Glomerular visceral epithelial cell (primary cell): ENCODE results near the gene FLT3LG.
"Not testable (repeated sequence)": the region's sequence is repeated elsewhere in the genome, so short reads cannot be mapped to it uniquely, and the experiment has no call there.

Experiments
- DNase-seq: peaks from one replicate; pipeline ENCODE4 v3.0.0-alpha.2; 2016; ENCODE audit errors: extremely low spot score

Gene FLT3LG

DNA sequence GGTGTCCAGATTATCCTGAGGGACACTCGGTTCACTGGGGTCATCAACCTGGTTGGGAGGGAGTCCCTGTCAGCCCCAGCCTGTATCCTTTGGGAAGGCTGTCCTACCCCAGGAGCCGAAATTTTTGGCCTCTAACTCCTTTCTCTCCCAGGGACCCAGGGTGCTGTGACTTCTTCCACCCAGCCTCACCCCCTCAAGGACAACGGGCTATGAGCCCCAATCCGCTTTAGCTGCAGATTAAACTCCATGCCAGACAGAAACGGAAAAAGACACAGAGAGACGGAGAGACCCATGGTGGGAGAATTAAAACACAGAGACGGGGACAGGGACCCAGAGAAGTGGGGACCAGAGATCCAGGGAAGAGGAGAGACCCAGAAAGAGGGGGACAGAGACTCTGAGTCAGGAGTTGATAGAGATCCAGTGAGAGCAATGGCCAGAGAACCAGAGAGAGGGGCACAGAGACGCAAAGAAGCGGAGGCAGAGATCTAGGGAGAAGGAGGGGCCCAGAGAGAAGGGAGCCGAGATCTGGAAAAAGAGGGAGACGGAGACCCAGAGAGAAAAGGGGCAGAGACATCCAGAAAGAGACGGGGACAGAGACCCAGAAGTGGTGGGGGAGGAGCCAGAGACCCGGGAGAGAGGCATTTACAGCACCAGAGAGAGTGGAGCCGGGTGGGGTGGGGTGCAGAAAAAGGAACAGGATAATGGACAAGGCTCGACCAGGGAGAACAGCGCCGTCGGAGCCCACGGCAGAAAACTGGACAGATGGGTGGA is 33.4 kb upstream of the FLT3LG start:
- no peak for DNase-seq

DNA sequence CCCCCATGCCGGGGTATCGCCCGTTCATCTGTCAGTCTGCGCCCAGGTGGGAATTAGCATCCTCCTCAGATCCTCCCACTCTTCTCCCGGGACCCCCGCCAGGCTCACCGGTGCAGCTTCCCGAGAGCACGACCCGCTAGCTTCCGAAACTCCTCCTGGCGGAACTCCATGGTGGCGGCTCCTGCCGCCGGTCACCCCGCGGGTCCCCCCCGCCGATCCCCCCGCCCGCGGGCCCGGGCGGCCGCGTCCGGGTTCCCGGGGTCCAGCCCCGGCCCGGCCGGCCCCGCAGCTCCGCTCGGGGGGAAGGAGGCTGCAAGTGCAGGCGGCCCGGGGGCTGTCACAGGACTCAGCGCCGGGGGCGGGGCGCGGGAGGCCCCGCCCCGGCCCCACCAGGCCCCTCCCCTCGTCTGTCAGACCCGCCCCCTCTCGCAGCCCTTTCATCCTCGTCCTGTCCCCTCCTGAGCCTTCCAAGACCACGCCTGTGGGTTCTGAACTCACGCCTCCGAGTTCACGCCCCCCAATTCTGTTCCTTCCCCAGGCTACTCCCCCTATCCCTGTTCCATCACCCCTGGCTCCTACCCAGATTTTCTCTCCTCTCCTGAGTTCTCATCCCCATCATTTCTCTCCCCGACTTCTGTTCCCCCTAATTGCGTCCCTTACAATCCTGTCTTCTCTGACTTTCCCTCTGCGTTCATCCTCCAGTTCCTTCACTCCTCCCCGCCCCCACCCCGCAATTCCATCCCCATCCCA is 32.6 kb upstream of the FLT3LG start, which contains the start of gene SLC17A7:
TSS of gene SLC17A7 (minus strand) at position 318 of the 750 bp plus-strand sequence. CDS start at position 170, 148 bp downstream.
- peak; percentile 12 for DNase-seq

DNA sequence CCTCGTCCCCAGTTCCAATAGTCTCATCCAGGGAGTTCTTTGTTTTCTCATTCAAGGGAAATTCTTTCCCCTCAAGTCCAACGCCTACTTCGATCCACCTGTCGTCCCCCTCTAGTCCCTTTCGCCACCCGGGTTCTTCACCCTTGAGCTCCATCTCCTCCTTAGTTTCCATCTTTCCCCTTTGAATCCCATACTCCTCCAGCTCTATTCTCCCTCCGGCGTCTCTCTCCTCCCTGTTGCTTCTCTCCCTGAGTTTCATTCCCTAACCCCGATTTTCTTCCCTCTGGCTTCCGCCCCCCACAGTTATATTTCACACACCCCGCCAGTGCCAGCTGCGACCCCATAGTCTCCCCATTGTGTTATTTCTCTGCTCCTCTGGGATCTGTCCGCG is 32.1 kb upstream of the FLT3LG start:
- DNase-seq, result no peak

DNA sequence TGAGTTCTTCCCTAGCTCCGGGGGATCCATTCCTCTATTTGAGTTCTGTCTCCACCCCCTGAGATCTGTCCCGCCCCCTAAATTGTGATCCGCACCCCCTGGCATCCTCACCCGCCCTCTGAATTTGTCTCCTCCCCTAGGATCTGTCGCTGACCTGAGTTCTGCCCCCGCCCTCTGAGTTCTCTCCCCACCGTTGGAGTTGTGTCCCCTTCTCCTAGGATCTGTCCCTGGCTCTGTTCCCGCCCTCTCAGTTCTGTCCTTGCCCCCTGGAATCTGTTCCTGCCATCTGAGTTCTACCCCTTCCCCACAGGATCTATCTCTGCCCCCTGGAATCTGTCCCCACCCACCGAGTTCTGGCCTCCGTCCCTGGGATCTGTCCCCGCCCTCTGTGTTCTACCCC is 31.7 kb upstream of the FLT3LG start:
- DNase-seq, result peak; percentile 13

DNA sequence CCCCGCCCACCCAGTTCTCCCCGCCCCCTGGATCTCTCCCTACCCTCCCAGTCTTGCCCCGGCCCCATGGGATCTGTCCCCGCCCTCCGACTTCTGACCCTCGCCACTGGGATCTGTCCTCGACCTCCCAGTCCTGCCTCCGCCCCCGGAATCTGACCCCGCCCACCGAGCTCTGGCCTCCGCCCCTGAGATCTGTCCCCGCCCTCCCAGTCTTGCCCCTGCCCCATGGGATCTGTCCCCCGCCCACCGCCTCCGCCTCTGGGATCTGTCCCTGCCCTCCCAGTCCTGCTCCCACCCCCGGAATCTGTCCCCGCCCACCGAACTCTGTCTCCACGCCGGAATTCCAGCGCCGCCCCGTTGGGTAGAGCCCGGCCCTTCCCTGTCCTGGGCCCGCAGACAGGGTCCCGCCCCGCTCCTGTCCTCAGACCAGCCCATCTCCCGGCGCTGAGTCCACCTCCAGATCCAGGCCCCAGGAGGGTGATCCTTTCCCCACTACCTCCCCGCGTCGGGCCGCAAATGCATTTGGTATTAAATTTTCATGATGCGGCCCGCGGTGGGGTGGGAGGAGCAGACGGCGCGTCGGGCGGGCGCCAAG is 31.1 kb upstream of the FLT3LG start:
- DNase-seq, result peak; percentile 88

DNA sequence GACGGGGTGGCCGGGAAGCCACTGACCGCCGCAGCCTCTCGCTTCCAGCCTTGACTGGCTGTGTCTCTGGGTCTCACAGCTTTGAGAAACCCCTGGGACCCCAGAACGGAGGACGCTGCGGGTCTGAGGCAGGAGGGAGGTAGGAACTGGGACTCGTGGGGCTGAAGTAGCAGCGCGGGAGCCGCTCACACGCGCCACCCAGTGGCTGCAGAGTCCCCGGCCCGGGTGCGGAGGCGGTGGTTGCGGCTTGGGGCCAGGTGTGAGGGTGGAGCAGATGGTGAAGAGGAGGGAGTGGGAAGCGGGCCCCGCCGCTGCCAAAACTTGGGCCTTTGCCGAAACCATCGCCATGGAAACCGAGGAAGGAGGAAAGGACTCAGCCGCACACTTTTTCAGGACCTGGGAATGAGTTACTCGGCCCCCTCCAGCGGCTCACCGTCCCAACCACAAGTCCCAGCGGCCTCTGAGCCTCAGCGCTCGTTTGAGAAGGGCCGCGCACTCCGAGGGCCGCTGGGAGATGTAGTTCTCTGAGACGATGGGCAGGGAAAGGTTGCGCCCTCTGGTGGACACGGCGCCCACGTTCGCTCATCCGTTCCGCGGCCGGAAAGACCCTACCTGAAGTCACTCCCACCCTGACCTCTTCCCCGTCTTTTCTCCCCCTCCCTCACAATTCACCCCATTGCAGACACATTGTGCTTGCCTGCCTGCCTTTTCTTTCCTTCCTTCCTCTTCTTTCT is 30.5 kb upstream of the FLT3LG start:
- DNase-seq, result peak; percentile 95

DNA sequence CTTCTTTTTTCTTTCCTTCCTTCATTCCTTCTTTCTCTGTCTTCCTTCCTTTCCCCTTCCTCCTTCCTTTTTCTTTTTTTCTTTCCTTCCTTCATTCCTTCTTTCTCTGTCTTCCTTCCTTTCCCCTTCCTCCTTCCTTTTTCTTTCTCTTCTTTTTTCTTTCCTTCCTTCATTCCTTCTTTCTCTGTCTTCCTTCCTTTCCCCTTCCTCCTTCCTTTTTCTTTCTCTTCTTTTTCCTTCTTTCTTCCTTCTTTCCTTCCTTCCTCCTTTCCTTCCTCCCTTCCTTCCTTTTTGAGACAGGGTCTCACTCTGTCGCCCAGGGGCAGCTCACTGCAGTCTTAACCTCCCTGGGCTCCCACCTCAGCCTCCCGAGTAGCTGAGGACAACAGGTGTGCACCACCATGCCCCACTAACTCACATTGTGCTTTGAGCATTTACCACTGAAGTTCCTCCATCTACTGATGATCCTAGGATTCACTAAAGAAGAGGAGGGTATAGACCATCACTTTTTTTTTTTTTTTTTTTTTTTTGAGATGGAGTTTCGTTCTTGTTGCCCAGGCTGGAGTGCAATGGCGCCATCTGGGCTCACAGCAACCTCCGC is 29.8 kb upstream of the FLT3LG start:
- not testable (repeated sequence) for DNase-seq

DNA sequence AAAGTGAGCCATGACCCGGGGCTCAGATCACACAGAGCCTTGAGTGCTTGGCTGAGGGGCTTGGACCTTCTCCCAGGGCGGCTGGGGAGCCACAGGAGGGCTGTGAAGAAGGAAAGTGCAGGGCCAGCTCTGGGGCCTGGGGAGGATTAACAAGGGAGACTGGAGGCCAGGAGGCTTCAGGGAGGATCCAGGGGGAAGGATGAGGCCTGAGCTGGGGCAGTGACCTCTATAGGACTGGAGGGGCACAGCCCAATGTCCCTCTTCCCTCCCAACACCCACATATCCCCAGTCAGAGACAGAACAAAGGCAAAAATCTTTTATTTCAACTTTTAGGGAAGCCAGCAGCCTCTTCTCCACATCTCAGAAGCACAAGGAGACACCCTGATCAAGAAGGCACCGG is 28.0 kb upstream of the FLT3LG start:
- no peak for DNase-seq

DNA sequence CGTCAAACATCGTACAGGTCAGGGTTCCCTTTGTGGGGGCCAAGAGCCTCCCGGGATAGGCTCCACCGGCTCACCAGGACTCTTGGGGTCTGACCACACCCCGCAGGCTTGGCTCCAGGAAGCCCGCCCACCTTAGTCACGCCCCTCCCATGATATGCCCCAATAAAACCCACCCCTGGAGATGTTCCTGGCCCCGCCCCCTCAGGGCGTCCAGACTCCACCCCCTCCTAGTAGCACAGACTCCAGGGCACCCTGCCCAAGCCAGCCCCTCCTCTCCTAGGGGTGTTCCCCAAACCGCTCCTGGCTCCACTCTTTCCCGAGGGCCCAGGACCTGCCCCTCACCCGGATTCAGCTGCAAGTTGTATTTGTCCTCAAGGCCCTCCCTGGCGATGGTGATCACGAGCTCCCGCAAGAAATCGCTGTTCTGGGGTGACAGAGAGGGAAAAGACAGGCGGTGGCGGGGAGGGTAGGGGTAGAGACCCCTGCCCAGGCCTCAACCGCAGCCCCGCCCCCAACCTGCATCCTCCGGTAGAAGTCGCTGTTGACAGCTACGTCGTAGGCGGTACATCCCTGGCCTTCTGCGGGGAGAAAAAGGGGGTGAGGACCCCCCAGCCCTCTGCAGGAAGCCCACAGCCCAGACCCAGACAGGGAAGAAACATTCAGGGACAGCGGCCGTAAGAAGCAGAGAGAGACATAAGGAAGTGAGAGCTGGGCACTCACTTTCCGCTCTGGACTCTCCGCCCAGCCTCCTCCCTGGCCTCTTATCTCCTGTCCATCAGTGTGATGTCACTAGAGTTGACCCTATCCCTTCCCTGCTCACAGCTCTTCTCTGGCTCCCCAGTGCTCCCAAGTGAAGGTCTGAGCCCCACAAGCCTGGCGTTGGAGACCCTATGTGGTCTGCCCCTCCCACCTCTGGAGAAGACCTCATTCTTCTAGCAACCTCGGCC is 26.3 kb upstream of the FLT3LG start:
- peak; percentile 37 for DNase-seq

DNA sequence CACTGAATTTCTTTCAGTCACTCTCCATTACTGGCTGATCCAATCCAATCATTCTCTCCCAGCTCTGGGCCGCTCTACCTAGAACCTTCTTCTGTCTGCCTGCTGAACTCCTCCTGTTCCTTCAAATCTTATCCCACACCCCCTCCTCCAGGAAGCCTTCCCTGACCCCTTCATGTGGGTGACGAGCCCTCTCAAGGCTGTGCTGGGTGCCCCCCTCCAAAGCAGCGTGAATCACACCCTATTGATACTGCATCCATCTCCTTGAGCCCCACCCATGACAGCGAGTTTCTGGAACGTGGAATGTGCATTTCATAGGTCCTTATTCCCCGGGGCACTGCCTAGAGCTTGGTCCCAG is 25.6 kb upstream of the FLT3LG start:
- DNase-seq, result no peak

DNA sequence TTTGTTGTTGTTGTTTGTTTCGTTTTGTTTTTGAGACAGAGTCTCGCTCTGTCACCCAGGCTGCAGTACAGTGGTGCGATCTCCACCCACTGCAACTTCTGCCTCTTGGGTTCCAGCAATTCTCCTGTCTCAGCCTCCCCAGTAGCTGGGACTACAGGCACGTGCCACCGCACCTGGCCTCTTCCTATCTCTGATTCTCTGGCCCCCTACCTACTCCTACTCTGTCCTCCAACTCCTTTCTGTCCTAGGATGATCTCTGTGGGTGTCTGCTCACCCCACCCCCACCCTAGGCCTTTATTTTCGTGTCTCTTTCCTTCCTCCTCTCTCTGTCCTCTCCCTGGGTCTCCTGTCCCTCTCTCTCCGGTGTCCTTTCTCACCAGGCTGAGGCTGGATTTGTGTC is 23.6 kb upstream of the FLT3LG start:
- DNase-seq, result no peak

DNA sequence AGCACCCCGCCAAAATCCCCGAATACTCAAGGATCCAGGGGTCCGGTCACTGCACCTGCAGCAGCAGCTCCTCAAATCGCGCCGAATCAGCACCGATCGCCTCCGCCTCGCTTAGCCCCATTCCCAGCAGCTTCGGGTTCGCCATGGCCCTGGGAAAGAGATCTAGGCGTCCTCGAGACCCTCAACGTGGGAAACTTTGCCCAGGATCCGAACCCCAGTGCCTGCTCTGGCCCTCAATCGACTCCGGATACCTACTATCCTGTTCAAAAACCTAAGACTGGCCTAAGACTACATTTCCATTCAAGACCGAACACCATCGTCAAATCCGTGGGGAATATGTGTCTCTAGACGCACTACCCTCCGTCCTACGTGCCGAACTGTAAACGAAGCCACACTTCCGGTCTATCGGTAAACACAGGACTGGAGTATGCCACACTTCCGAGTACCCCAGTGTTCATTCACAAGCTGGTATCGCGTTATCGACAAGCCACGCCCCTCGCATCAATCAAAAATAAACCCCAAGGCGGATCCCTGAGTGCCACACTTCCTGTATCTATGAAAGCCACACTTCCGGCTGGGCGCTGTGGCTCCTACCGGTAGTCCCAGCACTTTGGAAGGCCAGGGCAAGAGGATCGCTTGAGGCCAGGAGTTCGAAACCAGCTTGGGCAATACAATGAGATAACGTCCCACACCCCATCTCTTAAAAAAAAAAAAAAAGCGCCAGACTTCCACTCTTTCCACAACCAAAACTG is 22.4 kb upstream of the FLT3LG start, which contains the start of gene PIH1D1:
TSS of gene PIH1D1 (minus strand) at position 385 of the 752 bp plus-strand sequence. CDS start at position 145, 240 bp downstream.
- DNase-seq, result peak; percentile 99

DNA sequence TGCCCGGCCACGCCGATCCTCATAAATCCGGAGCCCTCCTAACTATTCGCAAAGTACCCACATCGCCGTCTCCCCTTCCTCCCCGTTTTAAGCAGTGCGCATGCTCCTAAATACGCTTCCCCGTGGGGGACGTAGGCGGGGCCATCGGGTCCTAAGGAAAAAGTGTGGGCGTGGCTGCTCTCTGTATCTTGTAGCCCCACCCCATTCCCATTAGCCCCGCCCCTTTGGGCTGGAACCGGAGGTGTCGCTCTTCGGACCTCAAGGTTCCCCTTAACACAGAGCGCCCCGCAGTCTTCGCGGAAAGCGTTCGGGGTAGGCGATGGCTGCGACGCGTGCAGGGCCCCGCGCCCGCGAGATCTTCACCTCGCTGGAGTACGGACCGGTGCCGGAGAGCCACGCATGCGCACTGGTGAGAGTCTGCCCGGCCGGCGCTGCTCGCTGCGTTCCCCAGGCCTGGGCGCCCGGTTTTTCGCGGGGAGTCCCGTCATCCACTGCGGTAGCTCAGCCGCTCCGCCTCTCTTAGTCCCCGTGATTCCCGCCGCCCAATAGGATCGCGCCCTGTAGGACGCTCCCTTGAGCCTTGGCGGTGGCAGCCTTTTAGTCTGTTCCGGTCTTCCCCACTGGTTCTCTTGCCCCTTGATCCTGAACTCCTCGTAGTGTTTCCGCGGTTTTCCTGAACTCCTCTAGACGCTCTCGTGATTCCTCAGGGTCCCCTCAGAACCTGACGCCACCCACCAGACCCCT is 20.8 kb upstream of the FLT3LG start, which contains the start of gene ALDH16A1:
TSS of gene ALDH16A1 (plus strand) at position 213 of the 744 bp plus-strand sequence. CDS start at position 320, 107 bp downstream.
- DNase-seq, result peak; percentile 98

DNA sequence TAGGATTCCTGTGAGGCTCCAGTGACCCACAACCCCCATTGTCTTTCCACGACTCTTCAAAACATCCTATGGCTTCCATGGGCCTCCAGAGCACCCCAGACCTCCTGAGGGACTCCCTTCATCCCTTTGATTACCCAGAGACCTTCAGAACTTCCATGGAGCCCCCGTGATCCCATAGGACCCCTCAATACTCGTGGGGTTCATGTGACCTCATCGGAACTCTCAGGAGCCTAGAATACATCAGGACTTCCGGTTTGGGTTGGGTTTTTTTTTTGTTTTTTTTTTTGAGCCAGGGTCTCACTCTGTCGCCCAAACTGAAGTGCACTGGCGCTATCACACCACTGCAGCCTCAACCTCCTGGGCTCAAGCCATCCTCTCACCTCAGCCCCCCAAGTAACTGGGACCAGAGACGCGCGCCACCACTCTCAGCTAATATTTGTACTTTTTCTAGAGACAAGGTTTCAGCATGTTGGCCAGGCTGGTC is 20.2 kb upstream of the FLT3LG start:
- DNase-seq, result no peak

DNA sequence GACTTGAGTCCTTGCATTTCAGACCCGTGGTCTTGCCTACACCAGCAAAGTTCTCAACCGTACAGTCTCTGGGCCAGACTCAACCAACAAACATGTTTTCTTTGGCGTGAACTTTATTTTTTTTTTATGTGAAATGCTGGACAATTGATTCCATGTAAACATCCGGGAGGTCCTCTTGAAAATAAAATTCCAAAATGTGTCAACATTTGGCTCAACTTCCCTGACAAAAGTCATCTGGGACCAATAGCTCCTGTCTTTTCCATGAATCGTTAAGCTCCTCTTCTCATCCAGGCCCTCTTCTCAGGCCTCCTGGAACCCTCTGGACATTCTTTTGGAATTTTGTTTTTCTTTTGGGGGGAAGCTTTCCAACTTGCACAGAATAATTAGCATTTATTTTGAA is 18.2 kb upstream of the FLT3LG start:
- DNase-seq, result no peak

DNA sequence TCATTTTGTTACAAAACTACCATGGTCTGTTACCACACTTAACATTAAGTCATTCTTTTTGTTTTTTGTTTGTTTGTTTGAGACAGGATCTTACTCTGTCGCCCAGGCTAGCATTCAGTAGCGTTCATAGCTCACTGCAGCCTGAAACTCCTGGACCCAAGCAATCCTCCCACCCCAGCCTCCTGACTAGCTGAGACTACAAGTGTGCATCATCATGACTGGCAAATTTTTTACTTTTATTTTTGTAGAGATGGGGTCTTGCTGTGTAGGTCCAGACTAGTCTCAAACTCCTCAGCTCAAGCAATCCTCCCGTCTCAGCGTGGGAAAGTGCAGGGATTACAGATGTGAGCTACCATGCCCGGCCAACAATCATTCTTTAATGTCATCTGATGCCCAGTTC is 17.7 kb upstream of the FLT3LG start:
- DNase-seq, result no peak

DNA sequence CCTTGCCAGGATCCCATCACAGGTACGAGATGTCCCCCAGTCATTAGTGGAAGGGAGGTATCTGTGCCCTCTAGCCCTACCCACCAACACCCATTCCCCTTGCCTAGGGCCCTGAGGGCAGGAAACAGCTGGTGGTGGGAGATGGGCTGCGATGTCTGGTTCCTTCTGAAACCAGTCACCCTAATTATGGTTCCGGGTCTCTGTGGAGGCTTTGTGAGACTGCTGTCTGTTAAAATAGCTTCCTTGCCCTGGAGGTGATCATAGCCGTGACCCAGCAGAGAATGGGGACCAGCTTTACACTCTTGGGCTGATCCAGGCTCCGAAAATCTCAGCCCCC is 15.5 kb upstream of the FLT3LG start:
- DNase-seq, result no peak

DNA sequence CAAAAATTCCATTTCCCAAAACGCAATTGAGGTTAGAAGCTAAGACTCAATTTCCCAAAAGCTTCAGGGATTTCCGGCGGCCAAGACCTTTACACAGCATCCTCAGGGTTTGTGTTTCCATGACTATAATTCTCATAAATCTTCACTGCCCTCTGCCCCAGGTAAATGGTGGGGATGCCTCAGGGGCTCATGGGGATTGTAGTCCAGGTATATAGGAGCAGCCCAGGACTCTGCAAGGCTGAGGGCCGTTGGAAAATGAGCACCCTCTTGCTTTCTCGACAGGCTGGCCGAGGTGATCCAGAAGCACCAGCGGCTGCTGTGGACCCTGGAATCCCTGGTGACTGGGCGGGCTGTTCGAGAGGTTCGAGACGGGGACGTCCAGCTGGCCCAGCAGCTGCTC is 14.6 kb upstream of the FLT3LG start:
- no peak for DNase-seq

DNA sequence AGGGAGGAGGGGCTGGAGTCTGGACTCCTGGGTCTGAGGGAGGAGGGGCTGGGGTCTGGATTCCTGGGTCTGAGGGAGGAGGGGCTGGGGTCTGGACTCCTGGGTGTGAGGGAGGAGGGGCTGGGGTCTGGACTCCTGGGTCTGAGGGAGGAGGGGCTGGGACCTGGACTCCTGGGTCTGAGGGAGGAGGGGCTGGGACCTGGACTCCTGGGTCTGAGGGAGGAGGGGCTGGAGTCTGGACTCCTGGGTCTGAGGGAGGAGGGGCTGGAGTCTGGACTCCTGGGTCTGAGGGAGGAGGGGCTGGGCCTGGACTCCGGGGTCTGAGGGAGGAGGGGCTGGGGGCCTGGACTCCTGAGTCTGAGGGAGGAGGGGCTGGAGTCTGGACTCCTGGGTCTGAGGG is 12.9 kb upstream of the FLT3LG start:
- not testable (repeated sequence) for DNase-seq
